Urinary bladder (tissue), 4 donors: Measurements from ENCODE around the gene TJP3. TPM values are rescaled to one million over a fixed set of nuclear protein-coding genes. Genes with fewer than 3 reads are reported as not detected.
A peak's percentile ranks its signal among the peaks of the same experiment; 100 is the strongest.
"Not testable (repeated sequence)": the region's sequence is repeated elsewhere in the genome, so short reads cannot be mapped to it uniquely, and the experiment has no call there.

ENCODE experiments used
- DNase-seq: peaks from one replicate; pipeline ENCODE4 v3.0.0-alpha.2; 2015; ENCODE audit errors: extremely low spot score
- H3K27ac ChIP-seq: one replicate; pipeline ENCODE4 v1.5.1; 2013; ENCODE audit warnings: low read depth, mild to moderate bottlenecking, moderate library complexity
- H3K36me3 ChIP-seq: one replicate; pipeline ENCODE4 v1.6.1; 2013; ENCODE audit warnings: mild to moderate bottlenecking, moderate library complexity; ENCODE audit not compliant: insufficient read depth
- H3K4me1 ChIP-seq: one replicate; pipeline ENCODE4 v1.6.1; 2013; ENCODE audit warnings: mild to moderate bottlenecking, moderate library complexity; ENCODE audit not compliant: insufficient read depth
- H3K4me3 ChIP-seq: one replicate; pipeline ENCODE4 v1.5.1; 2013; ENCODE audit warnings: low read depth, low read length
- WGBS: extraction: QIAGEN DNeasy Blood & Tissue Kit; methylation state at CpG from one replicate; pipeline ENCODE4 v1.1.7; 2013; 5-methylcytosine and 5-hydroxymethylcytosine counted together
- polyA plus RNA-seq: library from polyadenylated mRNA; stranded (reverse); fragments of 200-250 nt; gene quantifications from one replicate; pipeline ENCODE4 v1.2.3, GENCODE V29; 2013
- total RNA-seq: library from RNA; depleted of rRNA; stranded (reverse); fragments of >200 nt; gene quantifications from one replicate; pipeline ENCODE4 v1.2.3, GENCODE V29; 2014
- donor health status: healthy with polysubstance abuse.
- donor health status: healthy.

Gene TJP3
- total RNA-seq (3.1 TPM), polyA plus RNA-seq (2.8 TPM)

DNA sequence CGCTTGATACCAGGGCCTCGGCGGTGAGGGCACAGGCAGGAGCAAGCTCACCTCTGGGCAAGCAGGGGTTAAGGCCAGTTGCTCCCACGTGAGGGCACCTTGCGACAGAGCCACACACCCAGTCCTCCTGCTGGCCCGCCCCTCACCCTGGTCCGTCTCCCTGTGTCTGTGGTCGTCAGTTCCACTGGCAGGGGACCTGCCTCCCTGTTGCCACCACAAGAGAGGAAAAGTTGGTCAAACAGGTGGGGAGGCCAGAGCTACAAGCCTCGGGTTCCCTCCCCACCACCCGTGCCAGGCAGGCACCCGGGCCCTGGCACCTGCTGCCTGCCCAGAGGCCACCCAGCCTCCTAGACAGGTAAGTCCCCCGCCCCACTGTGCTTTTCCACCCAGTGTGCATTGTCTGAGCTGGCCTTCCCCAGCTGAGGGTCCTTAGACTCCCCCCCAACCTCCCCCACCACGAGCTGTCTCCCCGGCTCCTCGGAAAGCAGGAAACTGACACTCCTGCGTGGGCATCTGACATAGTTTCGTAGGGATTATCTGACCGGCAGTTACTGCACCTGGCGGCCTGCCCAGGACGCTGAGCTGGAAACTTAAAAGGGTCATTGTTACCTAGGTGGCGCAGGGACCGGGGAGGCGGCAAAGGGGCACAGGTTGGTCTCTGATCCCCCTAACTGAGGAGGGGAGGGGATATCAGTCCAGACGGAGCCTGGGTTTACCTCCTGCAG lies at the start of gene TJP3:
Gene TJP3 (plus strand): TSS at position 178 of the 725 bp plus-strand sequence. CDS start 20,049 bp downstream, outside the sequence.
- peak within 1 kb of the TSS; percentile 55 for H3K27ac ChIP-seq
- 26% methylated on average over 24 of the region's 24 CpGs for WGBS
- no peak within 1 kb of the TSS for H3K4me3 ChIP-seq
- H3K36me3 ChIP-seq = no peaks in the 10 kb centered on the region
- DNase-seq = no peak
- H3K4me1 ChIP-seq = no peaks in the 10 kb centered on the region

DNA sequence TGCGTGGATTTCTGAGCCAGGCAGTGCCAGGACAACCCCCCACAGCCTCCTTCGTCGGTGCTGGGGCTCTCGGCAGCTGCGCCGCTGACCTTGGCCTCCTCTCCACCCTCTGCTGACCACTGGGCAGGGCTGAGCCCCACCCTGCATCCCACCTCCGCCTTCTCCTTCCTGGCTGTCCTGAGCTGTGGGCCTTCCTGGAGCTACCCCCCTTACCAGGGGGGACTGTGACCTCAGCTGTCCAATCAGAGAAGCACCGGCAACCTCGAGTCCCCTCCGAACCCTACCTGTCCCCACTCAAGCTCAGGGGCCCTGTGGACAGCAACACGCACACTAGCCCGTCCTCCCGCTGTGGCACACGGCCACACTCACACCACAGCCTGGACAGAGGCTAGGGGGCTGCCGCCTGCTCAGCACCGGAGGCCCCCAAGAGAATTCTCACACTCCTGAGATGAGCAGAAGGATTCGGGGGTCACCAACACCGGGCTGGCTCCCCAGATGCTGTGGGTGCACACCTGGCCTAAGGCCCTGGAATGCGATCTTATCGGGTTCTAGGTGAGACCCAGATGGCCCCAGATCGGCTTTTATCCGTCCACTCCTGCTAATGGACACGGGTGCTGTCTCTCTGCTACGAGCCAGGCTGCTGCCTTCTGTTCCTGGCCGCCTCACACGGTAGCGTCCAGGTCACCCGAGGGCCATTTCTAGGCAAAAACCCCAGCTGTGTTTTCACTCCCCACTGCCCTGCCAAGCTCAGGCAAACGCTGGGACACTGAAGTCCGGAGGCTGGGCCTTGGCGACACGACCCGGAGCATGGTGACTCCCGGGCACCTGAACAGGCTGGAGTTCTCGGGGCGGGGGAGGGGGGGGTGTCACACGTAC lies 49.1 kb upstream of the TJP3 start:
- WGBS = 92% methylated on average over 37 of the region's 37 CpGs
- Histone ChIP-seq H3K4me1 (no peaks in the 10 kb centered on the region), H3K4me3 (no peak overlapping the region), H3K27ac (no peak overlapping the region), H3K36me3 (peaks cover 4% of the 10 kb centered on the region)
- DNase-seq = no peak

GRCh38 chr19:3659746-3660112 lies 48.5 kb upstream of the TJP3 start:
- DNase-seq = no peak
- peaks cover 4% of the 10 kb centered on the region for H3K36me3 ChIP-seq

DNA sequence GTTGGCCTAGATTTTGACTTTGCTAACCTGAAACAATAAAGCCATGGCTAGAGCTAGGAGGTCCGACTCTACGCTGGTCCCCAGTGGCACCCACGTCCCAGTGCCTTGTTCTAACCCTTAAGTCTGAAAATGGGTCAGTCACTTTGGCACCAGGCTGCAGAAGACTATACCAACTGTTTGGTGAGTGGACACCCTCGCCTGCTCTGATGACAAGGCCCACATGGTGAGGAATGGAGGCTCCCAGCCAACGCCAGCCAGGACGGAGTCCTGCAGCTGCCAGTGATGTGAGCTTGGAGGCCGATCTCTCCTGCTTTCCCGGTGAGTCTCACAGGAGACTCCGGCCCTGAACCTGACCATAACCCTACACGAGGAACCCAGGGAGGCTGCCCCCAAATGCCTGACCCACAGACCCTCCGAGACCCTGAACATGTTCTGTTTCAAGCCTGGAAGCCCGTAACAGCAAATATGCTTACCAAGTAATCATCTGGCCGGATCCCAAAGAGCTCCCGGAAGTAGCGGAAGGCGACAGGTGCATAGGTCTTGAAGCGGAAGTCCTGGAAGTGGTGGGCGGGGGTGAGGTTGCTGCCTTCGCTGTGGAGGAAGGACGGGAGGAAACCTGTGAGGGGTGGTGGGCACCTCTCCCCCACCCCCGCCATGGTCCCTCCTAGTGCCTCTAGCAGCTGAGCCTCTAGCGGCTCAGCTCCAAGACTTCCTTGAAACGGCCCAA lies 47.5 kb upstream of the TJP3 start:
- Histone ChIP-seq H3K36me3 (peaks cover 4% of the 10 kb centered on the region), H3K27ac (no peak overlapping the region), H3K4me1 (no peaks in the 10 kb centered on the region), H3K4me3 (no peak overlapping the region)
- DNase-seq = no peak
- 83% methylated on average over 23 of the region's 23 CpGs for WGBS

More at GRCh38 chr19:3659746-3660112, 48.5 kb upstream of the TJP3 start:
- H3K27ac ChIP-seq = no peak overlapping the region
- no peak overlapping the region for H3K4me3 ChIP-seq
- no peaks in the 10 kb centered on the region for H3K4me1 ChIP-seq
- WGBS = 91% methylated on average over 22 of the region's 22 CpGs

DNA sequence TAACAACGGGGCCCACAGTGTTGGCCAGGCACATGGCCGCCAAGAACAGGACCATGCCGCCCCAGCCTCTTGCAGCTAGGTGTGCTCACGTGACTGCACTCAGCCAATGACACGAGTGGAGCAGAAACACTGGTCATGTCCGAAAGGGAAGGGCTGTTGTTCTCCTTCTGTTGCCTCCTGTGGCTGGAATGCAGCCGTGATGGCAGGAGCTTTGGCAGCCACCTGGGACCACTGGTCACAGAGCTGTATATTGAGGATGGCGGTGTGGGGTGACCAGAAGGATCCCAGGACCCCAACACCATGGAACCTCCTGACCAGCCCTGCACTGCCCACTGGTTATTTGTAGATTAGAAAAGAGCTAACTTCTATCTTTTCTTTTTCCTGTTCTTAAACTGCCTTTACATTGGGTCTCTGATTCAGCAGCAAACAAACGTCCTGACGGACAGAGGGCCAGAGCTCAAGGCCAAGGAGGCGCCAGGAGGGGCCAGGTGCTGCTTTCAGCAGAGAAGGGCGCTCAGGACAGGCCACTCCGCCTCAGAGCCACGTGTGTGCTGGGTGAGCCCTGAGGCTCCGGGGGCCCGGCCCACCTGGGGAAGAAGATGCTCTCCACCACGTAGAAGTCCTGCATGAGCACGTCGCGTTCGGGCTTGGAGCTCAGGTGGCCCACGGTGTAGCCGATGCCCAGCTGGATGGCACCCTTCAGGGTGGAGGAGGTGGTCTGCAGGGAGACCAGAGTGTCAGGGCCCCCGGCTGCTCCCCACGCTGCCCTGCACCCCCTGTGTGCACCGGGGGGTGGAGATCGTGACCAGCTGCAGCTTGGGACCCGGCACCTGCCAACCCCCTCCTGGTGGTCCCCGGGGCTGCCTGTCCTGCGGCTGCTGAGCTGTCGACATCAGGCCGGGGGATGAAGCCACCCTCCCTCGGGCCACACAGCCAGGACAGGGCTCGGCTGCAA lies 46.6 kb upstream of the TJP3 start:
- DNase-seq = no peak
- WGBS = 96% methylated on average over 34 of the region's 34 CpGs
- H3K36me3 ChIP-seq = peaks cover 4% of the 10 kb centered on the region

GRCh38 chr19:3663838-3664237 lies 44.3 kb upstream of the TJP3 start:
- no peak for DNase-seq
- Histone ChIP-seq H3K36me3 (no peaks in the 10 kb centered on the region), H3K4me1 (no peaks in the 10 kb centered on the region), H3K4me3 (no peak overlapping the region), H3K27ac (no peak overlapping the region)
- 92% methylated on average over 18 of the region's 18 CpGs for WGBS

More for the DNA sequence above, 46.6 kb upstream of the TJP3 start:
- Histone ChIP-seq H3K27ac (no peak overlapping the region), H3K4me1 (no peaks in the 10 kb centered on the region), H3K4me3 (no peak overlapping the region)

DNA sequence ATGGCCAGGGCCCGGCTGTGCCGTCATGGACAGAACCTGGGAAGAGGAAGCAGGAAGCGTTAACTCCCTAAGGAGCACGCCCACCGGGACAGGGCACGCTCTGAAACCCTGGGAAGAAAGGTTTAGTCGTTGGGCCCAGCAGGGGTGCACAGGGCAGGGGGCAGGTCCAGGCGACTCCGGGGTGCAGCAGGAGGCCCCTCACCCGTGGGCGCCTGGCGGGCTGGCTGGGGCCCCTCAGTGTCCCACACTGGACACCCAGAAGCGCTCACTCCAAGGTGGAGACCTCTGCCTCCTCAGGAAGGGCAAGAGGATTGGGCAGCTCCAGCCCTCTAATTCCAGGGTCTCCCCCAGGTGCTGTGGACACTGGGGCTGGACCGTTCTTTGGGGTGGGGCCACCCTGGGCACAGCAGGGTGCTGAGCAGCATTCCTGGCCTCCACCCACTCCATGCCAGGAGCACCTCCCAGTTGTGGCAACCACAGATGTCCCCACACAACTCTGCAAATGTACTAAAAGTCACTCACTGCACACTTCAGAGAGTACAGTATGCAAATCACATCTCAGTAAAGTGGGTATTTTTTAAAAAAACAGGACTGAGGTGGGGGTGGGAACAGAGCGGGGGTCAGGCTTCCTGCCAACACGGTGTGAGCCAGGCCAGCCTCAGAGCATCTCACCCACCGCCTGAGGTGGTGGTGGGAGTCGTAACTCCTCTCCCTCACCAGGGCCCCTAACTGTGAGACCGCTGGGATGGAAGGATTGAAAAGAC lies 43.1 kb upstream of the TJP3 start:
- WGBS = 87% methylated on average over 19 of the region's 19 CpGs
- DNase-seq = no peak
- no peaks in the 10 kb centered on the region for H3K36me3 ChIP-seq
- no peak overlapping the region for H3K27ac ChIP-seq
- no peaks in the 10 kb centered on the region for H3K4me1 ChIP-seq
- H3K4me3 ChIP-seq = no peak overlapping the region

DNA sequence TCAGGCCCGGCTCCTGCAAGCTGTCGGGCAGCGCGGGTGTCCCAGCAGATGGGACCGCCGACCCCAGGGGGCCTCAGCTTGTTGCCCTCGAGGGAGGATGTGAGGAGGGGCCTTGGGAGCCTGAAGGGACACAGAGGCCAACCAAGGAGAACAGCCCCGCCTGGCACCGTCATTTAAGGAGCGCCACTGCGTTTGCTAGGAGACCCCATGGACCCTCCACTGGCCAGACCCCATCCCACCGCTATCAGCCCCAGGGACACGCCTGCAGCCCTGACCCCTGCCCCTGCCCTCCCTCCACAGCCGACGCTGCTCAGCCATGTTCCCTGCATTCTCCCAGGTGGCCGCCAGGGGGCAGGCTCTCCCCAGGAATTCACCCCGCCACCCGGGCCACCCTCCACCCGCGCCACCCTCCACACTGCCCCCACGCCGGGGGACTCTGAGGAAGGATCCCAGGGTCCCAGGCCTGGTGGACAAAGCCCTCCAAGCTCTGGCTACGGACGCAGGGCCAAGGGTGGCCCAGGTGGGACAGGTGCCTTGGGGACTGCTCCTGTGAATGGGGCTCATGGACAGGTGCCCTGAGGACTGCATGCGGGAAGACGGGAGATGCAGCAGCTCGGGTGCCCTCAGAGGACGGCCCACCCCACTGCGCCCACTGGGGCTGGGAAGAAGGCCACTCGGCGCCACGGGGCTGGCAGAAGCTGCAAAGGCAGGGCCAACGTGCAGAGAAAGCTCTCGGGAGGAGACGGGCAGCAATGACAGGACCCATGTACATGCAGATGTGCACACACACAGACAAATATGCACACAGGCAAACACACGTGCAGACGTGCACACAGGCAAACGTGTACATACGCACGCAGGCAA lies 42.3 kb upstream of the TJP3 start:
- WGBS = 41% methylated on average over 40 of the region's 40 CpGs
- no peaks in the 10 kb centered on the region for H3K36me3 ChIP-seq
- no peak for DNase-seq
- no peaks in the 10 kb centered on the region for H3K4me1 ChIP-seq
- no peak overlapping the region for H3K27ac ChIP-seq
- H3K4me3 ChIP-seq = no peak overlapping the region

DNA sequence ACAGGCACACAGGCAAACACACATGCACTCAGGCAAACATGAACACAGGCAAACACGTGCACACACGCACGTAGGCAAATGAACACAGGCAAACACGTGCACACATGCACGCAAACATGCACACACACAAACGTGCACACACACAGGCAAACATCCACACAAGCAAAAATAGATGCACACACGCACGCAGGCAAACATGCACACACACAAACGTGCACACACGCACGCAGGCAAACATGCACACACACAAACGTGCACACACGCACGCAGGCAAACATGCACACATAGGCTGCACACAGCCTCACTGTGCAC lies 41.7 kb upstream of the TJP3 start:
- H3K36me3 ChIP-seq, H3K4me3 ChIP-seq, DNase-seq, H3K4me1 ChIP-seq, H3K27ac ChIP-seq: not testable (repeated sequence)
- 88% methylated on average over 14 of the region's 14 CpGs for WGBS

- no peaks in the 10 kb centered on the region for H3K4me1 ChIP-seq
- no peak for DNase-seq
- H3K4me3 ChIP-seq = no peak overlapping the region
- 89% methylated on average over 18 of the region's 18 CpGs for WGBS
- no peaks in the 10 kb centered on the region for H3K36me3 ChIP-seq
- H3K27ac ChIP-seq = no peak overlapping the region
These were observed 41.0 kb upstream of the TJP3 start for GRCh38 chr19:3667037-3667638.

- 83% methylated on average over 17 of the region's 17 CpGs for WGBS
- H3K4me3 ChIP-seq = no peak overlapping the region
- H3K4me1 ChIP-seq = no peaks in the 10 kb centered on the region
- H3K27ac ChIP-seq = no peak overlapping the region
- DNase-seq = no peak
- H3K36me3 ChIP-seq = no peaks in the 10 kb centered on the region
These were observed 40.4 kb upstream of the TJP3 start for GRCh38 chr19:3667766-3668165.
